Hepatocyte (in vitro differentiated cells): ENCODE measurements around the gene GDA.

Experiments used
- EZH2 ChIP-seq: fragments of 200-600 bp; sonication (generic); IDR thresholded peaks from 2 replicates; pipeline ENCODE4 v1.6.1; 2016; ENCODE audit warnings: antibody characterized with exemption, mild to moderate bottlenecking, borderline replicate concordance
- TF ChIP-seq, protein P1 (sequence below): fragments of 200-600 bp; sonication (generic); IDR thresholded peaks from 2 replicates; pipeline ENCODE4 v1.5.1; 2016; ENCODE audit warnings: antibody characterized with exemption, mild to moderate bottlenecking; ENCODE audit not compliant: poor library complexity

DNA sequence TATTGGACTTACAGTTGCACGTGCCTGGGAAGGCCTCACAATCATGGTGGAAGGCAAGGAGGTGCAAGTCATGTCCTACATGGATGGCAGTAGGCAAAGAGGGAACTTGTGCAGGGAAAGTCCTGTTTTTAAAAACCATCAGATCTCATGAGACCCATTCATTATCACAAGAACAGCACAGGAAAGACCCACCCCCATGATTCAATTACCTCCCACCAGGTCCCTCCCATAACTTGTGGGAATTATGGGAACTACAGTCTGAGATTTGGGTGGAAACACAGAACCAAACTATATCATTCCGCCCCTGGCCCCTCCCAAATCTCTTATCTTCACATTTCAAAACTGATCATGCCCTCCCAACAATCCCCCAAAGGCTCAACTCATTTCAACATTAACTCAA lies 140.2 kb downstream of the GDA start:
- TF ChIP-seq, protein P1, sequence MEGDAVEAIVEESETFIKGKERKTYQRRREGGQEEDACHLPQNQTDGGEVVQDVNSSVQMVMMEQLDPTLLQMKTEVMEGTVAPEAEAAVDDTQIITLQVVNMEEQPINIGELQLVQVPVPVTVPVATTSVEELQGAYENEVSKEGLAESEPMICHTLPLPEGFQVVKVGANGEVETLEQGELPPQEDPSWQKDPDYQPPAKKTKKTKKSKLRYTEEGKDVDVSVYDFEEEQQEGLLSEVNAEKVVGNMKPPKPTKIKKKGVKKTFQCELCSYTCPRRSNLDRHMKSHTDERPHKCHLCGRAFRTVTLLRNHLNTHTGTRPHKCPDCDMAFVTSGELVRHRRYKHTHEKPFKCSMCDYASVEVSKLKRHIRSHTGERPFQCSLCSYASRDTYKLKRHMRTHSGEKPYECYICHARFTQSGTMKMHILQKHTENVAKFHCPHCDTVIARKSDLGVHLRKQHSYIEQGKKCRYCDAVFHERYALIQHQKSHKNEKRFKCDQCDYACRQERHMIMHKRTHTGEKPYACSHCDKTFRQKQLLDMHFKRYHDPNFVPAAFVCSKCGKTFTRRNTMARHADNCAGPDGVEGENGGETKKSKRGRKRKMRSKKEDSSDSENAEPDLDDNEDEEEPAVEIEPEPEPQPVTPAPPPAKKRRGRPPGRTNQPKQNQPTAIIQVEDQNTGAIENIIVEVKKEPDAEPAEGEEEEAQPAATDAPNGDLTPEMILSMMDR = no peak
- TF ChIP-seq EZH2 = no peak
